RCC 7860 (cell line): ENCODE data around the gene ZNF629.

Experiments
- DNase-seq: peaks from one replicate; pipeline ENCODE4 v3.0.0-alpha.2; 2015; ENCODE audit warnings: low spot score
- FAIRE-seq: peaks from 2 replicates; lab custom pipeline; 2012; peaks lifted over from hg19 to GRCh38; lab: Jason Lieb, UNC

The ZNF629 gene

DNA sequence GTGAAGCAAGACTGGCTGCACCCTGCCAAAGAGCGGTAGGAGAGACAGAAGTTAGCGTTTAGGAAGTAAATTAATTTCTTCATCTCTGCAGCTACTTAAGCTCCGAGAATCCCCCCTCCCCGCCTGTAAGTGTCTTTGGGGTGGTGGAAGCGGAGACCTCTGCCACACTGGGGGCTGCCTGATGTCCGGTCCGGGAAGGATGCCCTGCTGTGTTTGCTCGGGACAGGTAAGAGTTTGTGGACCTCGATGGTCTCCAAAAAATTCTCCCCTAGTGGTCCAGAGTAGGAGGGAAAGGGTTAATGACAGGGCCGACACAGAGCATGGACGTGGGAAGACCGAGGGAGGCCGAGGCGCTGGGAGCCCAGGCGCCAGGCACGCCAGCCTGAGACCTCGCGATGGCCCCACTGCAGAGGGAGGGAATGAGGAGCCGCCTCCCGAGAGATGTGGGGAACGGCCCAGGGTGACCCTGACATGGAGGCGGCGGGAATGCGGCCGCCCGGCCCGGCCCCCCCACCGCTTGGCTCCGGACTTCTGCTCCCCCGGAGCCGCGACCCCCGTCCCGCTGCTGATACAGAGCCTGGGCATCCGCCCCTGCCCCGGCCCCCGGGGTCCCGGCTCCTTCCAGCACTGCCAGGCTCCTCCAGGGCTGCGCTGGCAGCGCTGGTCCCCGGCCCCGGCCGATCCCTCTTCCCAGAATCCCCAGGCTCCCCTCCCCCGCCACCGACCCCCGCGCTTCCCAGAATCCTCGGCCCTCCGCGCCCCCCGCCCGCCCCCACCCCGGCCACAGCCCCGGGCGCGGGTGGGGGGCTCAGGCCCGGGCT, 680 bp downstream of the ZNF629 start:
- FAIRE-seq (no peak), DNase-seq (peak; percentile 42)

DNA sequence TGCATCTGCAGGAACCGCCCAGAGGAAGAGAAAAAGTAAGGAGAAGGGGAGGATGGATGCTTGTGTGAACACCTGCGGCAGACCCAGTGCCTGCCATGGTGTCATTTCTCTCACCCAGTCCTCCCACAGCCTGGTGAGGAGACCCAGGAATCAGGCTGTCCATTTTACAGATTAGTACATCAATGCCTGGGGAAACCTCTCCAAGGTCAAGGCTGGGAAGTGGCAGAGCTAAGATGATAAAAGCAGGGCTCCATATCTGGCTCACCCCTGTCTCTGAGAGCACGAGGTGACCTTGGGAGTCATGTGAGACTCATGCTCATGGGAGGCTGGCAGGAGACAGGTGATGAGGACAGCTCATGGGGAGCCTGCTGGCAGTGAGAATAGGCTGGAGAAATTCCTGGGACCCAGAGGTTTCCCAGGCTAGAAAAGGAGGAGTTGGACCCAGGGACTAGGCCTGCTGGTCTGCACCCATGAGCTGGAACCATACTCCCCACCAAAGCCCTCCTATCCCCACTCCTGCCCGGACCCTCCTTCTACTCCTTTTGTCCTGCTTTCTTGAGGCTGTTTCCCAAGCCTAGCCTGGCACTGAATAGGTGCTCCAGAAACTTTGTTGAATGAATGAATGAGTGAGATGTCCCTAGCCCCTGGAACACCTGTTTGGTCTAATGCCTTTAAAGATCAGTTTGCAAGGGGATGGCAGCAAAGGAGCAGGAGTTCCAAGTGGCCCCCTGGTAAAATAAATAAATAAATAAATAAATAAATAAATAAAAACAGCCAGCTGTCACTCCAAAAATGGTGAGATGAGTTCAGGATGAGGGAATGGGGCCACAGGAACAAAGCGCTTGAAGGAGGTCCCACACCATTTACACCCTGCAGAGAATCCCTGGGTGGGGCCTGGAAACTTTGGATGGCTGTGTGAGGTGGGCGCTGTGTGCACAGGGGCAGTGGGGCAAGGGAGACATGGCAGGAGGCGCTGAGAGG, 1.6 kb downstream of the ZNF629 start:
- DNase-seq (no peak), FAIRE-seq (no peak)

DNA sequence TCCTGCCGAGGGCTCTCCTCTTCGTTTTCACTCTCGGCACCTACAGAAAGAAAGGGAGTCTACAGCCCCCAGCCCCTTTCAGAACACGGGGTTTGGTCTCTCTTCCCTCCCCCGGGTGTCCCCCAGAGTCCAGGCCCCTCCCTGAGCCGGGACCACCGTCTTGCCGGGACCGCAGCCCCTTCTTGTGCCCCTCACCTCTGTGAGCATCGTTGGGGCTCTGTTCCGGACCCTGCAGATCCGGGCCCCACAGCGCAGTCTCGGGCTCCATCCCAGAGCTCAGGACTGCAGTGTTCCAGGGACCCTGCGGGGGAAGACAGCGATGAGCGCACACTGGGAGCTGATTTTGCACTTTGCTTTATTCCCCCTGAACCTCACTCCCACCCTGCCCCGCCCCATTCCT, 2.8 kb downstream of the ZNF629 start:
- FAIRE-seq (no peak), DNase-seq (no peak)

DNA sequence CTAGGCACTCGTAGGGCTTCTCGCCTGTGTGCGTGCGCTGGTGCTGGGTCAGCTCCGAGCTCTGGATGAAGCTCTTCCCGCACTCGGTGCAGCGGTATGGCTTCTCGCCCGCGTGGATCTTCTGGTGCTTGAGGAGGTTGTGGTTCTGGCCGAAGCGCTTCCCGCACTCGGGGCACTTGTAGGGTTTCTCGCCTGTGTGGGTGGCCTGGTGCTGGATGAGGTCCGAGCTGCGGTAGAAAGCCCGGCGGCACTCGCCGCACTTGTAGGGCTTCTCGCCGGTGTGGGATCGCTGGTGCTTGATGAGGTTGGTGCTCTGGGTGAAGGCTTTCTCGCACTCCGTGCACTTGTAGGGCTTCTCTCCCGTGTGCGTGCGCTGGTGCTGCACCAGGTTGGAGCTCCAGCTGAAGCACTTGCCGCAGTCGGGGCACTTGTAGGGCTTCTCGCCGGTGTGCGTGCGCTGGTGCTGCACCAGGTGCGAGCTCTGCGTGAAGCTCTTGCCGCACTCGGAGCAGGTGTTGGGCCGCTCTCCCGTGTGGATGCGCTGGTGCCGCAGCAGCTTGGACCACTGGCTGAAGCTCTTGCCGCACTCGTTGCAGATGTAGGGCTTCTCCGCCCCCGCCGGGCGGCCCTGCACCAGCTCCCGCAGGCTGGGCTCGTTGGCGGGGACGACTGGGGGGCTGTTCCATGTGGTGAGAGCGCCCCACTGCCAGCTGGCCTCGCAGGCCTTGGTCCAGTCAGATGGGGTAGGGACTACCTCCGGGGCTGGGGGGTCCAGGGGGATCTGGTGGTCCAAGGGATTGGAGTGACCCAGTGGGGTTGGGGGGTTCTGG, 3.5 kb downstream of the ZNF629 start:
- DNase-seq (no peak), FAIRE-seq (no peak)

DNA sequence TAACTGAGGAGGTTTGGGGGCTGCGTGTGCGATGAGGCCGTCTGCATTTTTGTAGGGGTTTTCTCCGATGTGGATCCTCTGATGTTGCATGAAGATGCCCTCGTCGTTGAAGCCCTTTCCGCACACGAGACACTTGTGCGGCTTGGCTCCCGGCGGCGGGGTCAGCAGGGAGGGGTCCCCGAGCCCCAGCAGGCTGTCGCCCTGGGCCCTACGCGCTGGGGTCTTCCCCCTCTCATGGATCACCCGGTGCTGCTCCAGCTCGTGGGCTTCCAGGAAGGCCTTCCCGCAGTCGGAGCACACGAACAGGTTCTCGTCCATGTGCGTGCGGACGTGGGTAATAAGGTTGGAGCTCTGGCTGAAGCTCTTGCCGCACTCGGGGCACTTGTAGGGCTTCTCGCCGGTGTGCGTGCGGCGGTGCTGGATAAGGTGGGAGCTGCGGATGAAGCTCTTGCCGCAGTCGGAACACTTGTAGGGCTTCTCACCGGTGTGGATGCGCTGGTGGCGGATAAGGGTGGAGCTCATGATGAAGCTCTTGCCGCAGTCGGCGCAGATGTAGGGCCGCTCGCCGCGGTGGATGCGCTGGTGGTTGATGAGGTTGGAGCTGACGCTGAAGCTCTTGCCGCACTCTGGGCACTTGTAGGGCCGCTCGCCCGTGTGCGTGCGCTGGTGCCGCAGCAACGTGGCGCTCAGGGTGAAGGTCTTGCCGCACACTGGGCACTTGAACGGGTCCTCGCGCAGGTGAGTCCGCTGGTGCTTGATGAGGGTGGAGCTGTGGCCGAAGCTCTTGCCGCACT, 4.3 kb downstream of the ZNF629 start:
- no peak for DNase-seq
- no peak for FAIRE-seq

DNA sequence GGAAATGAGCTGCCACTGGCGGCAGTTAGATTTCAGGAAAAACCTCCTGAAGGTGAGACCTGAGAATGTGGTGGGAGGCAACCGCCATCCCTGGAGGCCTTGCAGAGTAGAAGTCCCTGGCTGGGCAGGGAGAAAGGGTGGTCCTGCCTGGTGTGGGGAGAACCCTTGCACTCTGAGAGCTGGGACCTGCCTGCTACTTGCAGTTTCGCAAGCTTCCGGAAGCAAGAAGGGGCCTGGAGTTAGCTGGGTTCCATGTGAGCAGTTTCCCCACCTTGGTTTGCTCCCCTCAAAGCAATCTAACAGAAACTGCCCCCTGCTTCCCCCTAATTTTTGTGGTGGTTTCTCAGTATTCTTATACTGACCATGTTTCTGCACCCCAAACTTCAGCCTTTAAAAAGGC, 6.5 kb downstream of the ZNF629 start:
- no peak for FAIRE-seq

DNA sequence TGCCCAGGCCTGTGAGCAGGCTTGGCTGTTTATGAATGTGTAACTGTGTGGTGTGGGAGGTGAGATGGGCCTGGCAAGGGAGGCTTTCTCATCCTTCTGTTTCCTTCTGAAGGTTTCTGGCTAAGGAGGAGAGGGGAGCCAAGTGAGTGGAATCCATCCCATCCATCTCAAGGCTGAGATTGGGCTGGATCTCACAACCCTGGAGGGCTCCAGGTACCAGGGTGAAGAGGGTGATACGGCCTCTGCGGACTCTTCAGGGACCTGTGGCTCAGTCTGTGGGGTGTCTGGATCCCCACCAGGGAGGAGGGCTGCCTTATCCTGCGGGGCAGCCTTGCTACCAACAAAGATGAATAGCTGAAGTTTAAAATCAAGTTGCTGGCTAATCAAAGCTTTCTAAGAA, 7.0 kb downstream of the ZNF629 start:
- no peak for DNase-seq

More for the DNA sequence above, 6.5 kb downstream of the ZNF629 start:
- no peak for DNase-seq

DNA sequence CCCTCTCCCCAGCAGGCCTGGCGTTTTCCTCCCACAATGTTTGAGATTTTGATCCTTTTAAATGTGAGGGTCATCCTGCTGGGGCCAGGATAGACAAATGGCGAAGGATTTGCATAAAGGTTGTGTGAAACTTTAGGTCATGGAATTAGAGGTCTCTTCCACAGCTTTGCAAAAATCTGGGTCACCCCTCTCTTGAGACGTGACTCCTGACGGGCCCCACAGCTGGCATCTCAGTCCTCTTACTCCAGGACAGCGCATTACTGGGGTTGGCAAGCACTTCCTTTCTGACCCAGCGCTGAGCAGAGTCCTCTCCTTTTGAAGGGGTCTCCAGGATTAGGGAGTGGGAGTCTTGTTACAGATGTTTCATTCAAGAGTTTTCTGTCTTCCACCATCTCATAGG, 7.4 kb downstream of the ZNF629 start:
- no peak for FAIRE-seq
- DNase-seq, result no peak

More for the DNA sequence above, 7.0 kb downstream of the ZNF629 start:
- FAIRE-seq, result no peak

DNA sequence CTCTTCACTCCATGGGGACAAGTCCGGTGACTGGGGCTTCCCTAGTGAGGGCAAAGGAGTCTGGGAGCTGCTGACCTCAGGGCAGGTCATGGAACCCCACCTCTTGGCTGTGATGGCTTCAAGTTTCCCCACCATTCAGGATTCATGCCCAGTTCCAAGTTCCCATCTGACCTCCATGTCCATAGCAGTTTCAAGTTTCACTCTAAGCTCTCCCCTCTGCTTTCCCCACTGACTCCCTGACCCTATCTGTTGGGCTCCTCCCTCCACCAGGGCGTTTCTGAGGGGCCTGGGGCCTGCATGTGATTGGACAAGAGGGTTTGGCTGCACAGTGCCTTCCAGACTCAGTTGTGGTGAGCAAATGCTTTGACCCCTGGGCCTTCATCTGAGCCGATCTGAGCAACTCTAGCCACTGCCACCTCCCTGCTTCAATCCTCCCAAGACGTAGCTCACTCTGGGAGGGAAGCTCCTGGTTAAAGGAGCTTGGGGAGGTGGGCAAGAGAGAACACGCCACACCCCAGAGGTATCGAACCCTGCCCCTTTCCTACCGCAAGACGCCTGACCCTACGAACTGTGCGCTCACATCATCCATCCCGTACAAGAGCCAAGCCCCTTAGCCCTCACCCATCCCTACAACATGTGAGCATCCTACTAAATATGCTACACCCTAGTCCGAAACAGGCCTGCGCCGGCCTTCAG, 8.3 kb downstream of the ZNF629 start:
- FAIRE-seq (no peak), DNase-seq (no peak)

DNA sequence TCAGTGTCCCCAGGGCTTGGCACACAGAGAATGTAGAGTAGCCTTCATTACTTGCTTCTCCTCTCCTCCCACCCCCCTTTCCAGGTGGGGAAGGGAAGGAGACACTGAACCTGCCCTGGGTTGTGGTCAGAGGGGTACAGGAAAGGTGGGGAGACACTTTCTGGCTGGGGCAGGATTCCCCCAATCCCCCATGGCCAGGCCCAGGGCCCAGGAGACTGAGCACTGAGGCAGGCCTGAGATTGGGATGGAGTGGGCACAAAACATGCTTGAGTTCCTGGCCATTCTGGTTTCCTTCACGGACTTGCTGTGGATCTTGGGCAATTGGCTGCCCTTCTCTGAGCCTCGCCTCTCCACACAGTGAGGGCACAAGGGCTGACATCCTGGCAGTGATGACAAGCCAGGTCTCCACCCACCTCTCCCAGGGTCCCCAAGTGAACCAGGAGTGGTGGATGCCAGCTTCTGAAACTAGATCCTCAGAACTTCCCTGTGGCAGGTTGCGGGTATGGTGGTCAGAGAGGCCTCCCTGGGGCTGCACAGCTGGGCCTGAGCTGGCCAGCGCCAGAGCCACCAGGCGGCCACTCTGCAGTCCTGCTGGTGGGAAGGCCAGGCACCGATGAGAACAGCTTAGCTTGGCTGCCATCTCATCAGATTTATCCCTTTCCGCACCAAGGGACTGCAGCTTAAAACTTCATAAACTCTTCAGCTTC, 9.3 kb downstream of the ZNF629 start:
- FAIRE-seq (no peak), DNase-seq (no peak)

DNA sequence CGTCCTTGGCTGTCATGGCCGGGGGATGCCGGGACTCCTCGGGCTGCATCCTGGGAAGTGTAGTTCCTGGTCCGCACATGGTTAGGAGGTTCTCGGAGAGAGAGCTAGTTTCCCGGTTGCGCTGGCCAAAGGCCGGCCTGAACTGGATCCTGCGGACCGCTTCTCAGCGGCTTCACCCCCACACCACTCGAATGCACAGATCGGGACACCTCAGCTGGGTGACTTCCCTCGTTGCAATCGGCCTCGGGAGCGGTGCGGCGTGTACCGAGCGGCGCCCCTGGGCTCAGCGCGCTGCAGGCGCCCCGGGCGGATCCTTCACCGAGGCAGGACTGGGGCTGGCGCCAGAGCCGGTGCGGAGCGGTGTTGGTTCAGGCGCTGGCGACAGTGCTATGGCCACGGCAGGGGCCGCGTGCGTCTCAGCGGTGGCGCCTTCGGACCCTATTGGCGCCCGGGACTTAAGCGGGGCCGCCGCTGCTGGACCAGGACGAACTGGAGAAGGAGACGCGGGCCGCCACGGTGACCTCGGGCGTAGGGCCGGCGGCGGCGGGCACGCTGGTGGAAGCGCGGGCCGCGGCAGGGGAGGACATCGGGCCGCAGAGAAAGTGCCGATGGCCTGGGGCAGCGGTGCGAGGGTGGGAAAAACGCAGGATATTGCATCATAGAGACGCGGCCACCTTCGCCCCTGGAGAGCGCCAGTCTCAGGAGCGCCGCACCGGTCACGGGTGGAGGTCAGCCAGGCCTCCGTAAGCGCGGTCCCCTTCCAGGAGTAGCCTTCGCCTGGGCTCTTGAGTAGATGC, 11.4 kb downstream of the ZNF629 start:
- FAIRE-seq (no peak), DNase-seq (peak; percentile 60)

DNA sequence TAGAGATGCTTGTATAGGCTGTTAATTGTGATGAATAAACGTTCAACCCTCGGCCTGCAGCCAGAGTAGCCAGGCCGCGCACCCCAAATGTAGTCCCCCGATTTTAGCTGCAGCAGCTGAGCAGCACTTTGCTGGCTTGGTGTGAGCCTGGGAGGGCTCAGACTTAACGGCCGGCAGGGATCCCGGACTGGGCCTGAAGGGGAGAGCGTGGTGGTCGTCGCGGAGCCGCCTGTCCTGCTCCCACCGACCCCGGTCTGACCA, 11.9 kb downstream of the ZNF629 start:
- no peak for FAIRE-seq

DNA sequence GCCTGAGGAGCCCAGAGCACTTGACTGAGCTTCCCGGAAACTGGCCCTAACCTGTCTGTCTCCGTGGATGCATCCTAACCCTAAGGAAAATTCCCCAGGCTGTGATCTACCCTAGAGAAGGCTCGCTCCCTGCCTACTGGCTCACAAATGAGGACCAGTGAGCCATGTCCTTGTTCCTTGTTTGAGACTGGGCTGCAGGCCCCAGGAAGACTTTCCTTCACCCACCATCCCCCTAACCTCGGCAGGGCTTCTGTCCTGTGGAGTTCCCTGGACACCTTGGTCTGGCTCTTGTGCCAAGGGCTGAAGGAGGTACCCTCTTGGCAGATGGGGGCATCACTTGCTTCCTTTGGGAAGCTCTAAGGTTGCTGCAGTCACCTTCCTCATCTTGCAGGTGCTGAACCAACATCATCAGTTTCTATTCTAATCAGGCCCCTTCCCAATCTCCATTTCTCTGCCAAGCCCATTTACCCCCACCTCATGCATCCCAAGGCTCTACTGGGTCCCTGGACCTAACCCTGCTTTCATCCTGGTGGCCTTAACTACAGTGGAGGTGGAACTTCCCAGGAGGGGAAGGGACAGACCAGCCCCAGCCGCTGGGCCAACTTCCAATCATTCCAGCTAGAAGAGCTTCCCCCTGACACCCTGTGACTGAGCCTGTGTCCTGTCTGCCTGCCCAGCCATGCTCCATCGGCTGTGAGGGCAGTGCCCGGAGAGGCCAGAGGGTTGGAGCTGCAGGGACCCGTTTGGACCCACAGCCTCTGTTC, 12.5 kb downstream of the ZNF629 start:
- DNase-seq (peak; percentile 21), FAIRE-seq (no peak)

More for the DNA sequence above, 11.9 kb downstream of the ZNF629 start:
- no peak for DNase-seq

DNA sequence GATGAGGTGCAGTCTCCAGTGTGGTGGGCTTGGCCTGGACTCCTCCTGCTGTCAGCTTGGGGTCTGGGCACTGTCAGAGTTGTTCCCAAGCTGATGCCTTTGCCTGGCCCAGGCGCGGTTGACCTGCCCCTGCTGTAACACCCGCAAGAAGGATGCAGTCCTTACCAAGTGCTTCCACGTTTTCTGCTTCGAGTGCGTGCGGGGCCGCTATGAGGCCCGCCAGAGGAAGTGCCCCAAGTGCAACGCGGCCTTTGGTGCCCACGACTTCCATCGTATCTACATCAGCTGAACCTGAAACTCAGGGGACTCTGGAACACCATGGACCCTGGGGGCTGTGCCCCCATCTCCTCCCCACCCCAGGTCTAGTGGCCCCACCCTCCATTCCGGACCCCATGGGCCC, 13.2 kb downstream of the ZNF629 start:
- no peak for FAIRE-seq
- DNase-seq, result no peak

DNA sequence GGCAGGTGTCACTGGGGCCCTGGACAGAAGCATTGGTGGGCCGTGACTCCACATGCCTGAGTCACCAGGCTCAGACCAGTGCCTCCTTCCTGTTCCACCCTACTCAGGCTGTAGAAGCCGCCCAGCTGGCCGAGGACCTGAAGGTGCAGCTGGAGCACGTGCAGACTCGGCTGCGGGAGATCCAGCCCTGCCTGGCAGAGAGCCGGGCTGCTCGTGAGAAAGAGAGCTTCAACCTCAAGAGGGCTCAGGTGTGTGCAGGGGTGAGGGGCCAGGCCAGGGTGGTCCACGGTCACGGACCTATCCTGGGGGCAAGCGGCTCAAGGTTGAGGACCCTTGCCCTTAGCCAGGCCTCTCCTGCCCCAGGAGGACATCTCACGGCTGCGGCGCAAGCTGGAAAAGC, 15.3 kb downstream of the ZNF629 start:
- no peak for FAIRE-seq

DNA sequence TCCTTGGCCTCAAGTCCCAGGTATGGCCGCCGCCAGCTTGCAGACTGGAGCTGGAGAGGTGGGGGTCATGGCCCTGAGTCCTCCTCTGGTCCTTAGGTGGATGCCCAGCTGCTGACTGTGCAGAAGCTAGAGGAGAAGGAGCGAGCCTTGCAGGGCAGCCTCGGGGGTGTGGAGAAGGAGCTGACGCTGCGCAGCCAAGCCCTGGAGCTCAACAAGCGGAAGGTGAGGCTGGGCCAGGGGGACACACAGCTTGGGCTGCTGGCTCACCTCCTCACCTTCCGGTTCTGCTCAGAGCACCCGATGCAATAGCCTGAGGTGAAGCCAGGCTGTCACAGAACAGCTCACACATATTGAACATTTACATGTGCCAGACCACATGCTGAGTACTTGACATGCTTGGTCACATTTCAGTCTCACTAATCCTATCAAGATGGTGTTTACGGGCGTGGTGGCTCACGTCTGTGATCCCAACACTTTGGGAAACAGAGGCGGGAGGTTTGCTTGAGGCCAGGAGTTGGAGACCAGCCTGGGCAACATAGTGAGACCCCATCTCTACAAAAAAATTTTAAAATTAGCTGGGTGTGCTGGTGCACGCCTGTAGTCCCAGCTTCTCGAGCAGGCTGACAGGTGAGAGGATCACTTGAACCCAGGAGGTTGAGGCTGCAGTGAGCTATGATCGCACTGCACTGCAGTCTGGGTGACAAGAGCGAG, 17.5 kb downstream of the ZNF629 start:
- FAIRE-seq (no peak), DNase-seq (no peak)

More for the DNA sequence above, 15.3 kb downstream of the ZNF629 start:
- DNase-seq, result no peak
